ENCODE results near the gene PLEKHA7. TPM values are rescaled to one million over a fixed set of nuclear protein-coding genes. Genes with fewer than 3 reads are reported as not detected.

Gene PLEKHA7
- total RNA-seq, 2 donors from 2014 or later = 17.5 to 21.9 TPM

DNA sequence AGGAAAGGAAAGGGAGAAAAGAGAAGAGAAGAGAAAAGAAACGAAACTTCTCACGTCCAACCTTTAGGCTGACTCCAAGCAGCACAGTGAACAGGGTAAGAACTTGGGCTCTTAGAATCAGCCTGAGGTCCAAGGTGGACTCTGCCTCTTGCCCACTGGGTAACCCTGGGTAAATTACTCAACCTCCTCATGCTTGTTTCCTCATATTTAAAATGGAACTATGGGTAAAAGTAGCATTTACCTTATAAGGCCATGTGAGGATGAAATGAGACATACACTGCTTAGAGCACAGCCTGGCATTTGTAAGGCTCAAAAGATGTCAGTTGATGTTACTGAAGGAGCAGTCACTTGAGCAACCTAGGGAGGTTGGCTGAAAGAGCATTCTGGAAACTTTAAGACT, 167.9 kb downstream of the PLEKHA7 start:
- Mint-ChIP-seq H3K27ac (no peak overlapping the region), H3K9me3 (no peaks in the 10 kb centered on the region), H3K4me3 (no peak overlapping the region), H3K4me1 (peaks cover 2% of the 10 kb centered on the region), H3K36me3 (ENCODE audit: low read depth) (peaks cover 14% of the 10 kb centered on the region), H3K27me3 (ENCODE audit: insufficient read depth) (no peaks in the 10 kb centered on the region)
- 61 to 73% methylated on average over 2 of the region's 2 CpGs for WGBS, 2 experiments (ENCODE audit: insufficient coverage in 1 of 2, insufficient read length in 1 of 2)
- no peak overlapping the region for H3K4me3 ChIP-seq (ENCODE audit: low read length)
- no peaks in the 10 kb centered on the region for H3K27me3 ChIP-seq (ENCODE audit: control insufficient read depth, insufficient read depth, low read length, poor library complexity, severe bottlenecking)
- no peak overlapping the region for H3K27ac ChIP-seq (ENCODE audit: low read depth, low read length)
- H3K9ac ChIP-seq (ENCODE audit: extremely low read depth, low read length, poor library complexity, severe bottlenecking) = no peak overlapping the region
- DNase-seq = no peak
- no peak for TF ChIP-seq CTCF (conservative IDR thresholded peaks at IDR 0.05)
- H3K9me3 ChIP-seq (ENCODE audit: control insufficient read depth, low read length) = no peaks in the 10 kb centered on the region
- H3K4me1 ChIP-seq (ENCODE audit: control insufficient read depth, insufficient read depth, low read length) = no peaks in the 10 kb centered on the region
- H3K36me3 ChIP-seq (ENCODE audit: control insufficient read depth, insufficient read depth, low read length) = peaks cover 48% of the 10 kb centered on the region

- TF ChIP-seq CTCF (conservative IDR thresholded peaks at IDR 0.05) = no peak
- H3K9ac ChIP-seq (ENCODE audit: extremely low read depth, low read length, poor library complexity, severe bottlenecking) = no peak overlapping the region
- WGBS, 2 experiments (ENCODE audit: insufficient coverage in 1 of 2, insufficient read length in 1 of 2) = 97 to 100% methylated on average over 1 of the region's 1 CpG
- Mint-ChIP-seq H3K4me1 (peaks cover 2% of the 10 kb centered on the region), H3K36me3 (ENCODE audit: low read depth) (peaks cover 21% of the 10 kb centered on the region), H3K27ac (no peak overlapping the region), H3K9me3 (no peaks in the 10 kb centered on the region), H3K4me3 (no peak overlapping the region), H3K27me3 (ENCODE audit: insufficient read depth) (no peaks in the 10 kb centered on the region)
- H3K4me1 ChIP-seq (ENCODE audit: control insufficient read depth, insufficient read depth, low read length) = no peaks in the 10 kb centered on the region
- no peaks in the 10 kb centered on the region for H3K9me3 ChIP-seq (ENCODE audit: control insufficient read depth, low read length)
- no peak overlapping the region for H3K4me3 ChIP-seq (ENCODE audit: low read length)
- no peak for DNase-seq
- peaks cover 44% of the 10 kb centered on the region for H3K36me3 ChIP-seq (ENCODE audit: control insufficient read depth, insufficient read depth, low read length)
- no peaks in the 10 kb centered on the region for H3K27me3 ChIP-seq (ENCODE audit: control insufficient read depth, insufficient read depth, low read length, poor library complexity, severe bottlenecking)
- no peak overlapping the region for H3K27ac ChIP-seq (ENCODE audit: low read depth, low read length)
Observed at GRCh38 chr11:16844268-16844771, 169.9 kb downstream of the PLEKHA7 start.

GRCh38 chr11:16843294-16843693, 170.9 kb downstream of the PLEKHA7 start:
- H3K27ac ChIP-seq (ENCODE audit: low read depth, low read length) = no peak overlapping the region
- H3K27me3 ChIP-seq (ENCODE audit: control insufficient read depth, insufficient read depth, low read length, poor library complexity, severe bottlenecking) = no peaks in the 10 kb centered on the region
- no peaks in the 10 kb centered on the region for H3K9me3 Mint-ChIP-seq
- H3K27ac Mint-ChIP-seq = no peak overlapping the region
- no peak overlapping the region for H3K4me3 ChIP-seq (ENCODE audit: low read length)
- no peaks in the 10 kb centered on the region for H3K9me3 ChIP-seq (ENCODE audit: control insufficient read depth, low read length)
- H3K4me1 Mint-ChIP-seq = peaks cover 2% of the 10 kb centered on the region
- TF ChIP-seq CTCF (conservative IDR thresholded peaks at IDR 0.05) = no peak
- H3K4me1 ChIP-seq (ENCODE audit: control insufficient read depth, insufficient read depth, low read length) = no peaks in the 10 kb centered on the region
- H3K36me3 Mint-ChIP-seq (ENCODE audit: low read depth) = peaks cover 21% of the 10 kb centered on the region
- no peak for DNase-seq
- H3K4me3 Mint-ChIP-seq = no peak overlapping the region
- no peaks in the 10 kb centered on the region for H3K27me3 Mint-ChIP-seq (ENCODE audit: insufficient read depth)
- peaks cover 38% of the 10 kb centered on the region for H3K36me3 ChIP-seq (ENCODE audit: control insufficient read depth, insufficient read depth, low read length)
- no peak overlapping the region for H3K9ac ChIP-seq (ENCODE audit: extremely low read depth, low read length, poor library complexity, severe bottlenecking)
